Activated naive CD8-positive, alpha-beta T cell treated with anti-CD3 and anti-CD28 coated beads for 36 hours (primary cell): ENCODE results near the gene ALK. TPM values are rescaled to one million over a fixed set of nuclear protein-coding genes. Genes with fewer than 3 reads are reported as not detected.
A peak's percentile ranks its signal among the peaks of the same experiment; 100 is the strongest.

Experiments
- DNase-seq: peaks from one replicate; pipeline ENCODE4 v3.0.0; 2021
- H3K27ac Mint-ChIP-seq: one replicate; pipeline ENCODE4 v1.8.0; 2022; ENCODE audit warnings: mild to moderate bottlenecking, moderate library complexity, mixed read lengths
- H3K27me3 Mint-ChIP-seq: one replicate; pipeline ENCODE4 v1.8.0; 2022; ENCODE audit warnings: mild to moderate bottlenecking, mixed read lengths
- H3K36me3 Mint-ChIP-seq: one replicate; pipeline ENCODE4 v1.8.0; 2021; ENCODE audit warnings: mild to moderate bottlenecking, mixed read lengths
- H3K4me1 Mint-ChIP-seq: one replicate; pipeline ENCODE4 v1.8.0; 2021; ENCODE audit warnings: mixed read lengths
- H3K4me3 Mint-ChIP-seq: one replicate; pipeline ENCODE4 v1.8.0; 2022; ENCODE audit warnings: mild to moderate bottlenecking, moderate library complexity, mixed read lengths
- H3K9me3 Mint-ChIP-seq: one replicate; pipeline ENCODE4 v1.8.0; 2022; ENCODE audit warnings: mixed read lengths
- total RNA-seq, 2 experiments: library from RNA; stranded (reverse); gene quantifications; one replicate each; pipeline ENCODE4 v1.2.3, GENCODE V29; 2021

Gene ALK
- total RNA-seq, 2 experiments from 2014 or later, result not detected

GRCh38 chr2:29528371-29528770 lies 393.0 kb downstream of the ALK start:
- H3K27me3 Mint-ChIP-seq, result peaks cover 11% of the 10 kb centered on the region
- no peak overlapping the region for H3K4me3 Mint-ChIP-seq
- no peaks in the 10 kb centered on the region for H3K36me3 Mint-ChIP-seq
- H3K4me1 Mint-ChIP-seq, result peaks cover 5% of the 10 kb centered on the region
- H3K9me3 Mint-ChIP-seq, result no peaks in the 10 kb centered on the region
- no peak for DNase-seq
- H3K27ac Mint-ChIP-seq, result no peak overlapping the region

DNA sequence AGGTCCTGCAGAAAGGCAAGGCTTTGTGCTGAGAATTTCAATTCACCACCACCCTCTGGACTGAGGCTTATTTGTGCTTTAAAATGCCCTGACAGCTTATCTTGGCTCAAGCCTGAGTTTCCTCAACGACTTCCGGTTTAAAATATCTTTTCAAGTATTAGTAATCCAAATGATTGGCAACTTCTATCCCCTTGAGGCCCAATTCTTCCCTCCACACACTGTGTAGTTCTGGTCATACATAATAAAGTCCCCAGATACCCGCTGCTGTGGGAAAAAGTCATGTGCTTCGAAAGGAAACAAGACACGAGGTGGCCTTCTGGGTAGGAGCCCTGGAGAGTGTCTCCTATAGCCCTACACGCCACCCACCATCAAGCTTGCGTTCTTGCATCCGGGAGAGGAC lies 393.4 kb downstream of the ALK start:
- no peak overlapping the region for H3K27ac Mint-ChIP-seq
- peaks cover 11% of the 10 kb centered on the region for H3K27me3 Mint-ChIP-seq
- no peaks in the 10 kb centered on the region for H3K9me3 Mint-ChIP-seq
- no peaks in the 10 kb centered on the region for H3K36me3 Mint-ChIP-seq
- peaks cover 5% of the 10 kb centered on the region for H3K4me1 Mint-ChIP-seq
- no peak overlapping the region for H3K4me3 Mint-ChIP-seq
- no peak for DNase-seq

DNA sequence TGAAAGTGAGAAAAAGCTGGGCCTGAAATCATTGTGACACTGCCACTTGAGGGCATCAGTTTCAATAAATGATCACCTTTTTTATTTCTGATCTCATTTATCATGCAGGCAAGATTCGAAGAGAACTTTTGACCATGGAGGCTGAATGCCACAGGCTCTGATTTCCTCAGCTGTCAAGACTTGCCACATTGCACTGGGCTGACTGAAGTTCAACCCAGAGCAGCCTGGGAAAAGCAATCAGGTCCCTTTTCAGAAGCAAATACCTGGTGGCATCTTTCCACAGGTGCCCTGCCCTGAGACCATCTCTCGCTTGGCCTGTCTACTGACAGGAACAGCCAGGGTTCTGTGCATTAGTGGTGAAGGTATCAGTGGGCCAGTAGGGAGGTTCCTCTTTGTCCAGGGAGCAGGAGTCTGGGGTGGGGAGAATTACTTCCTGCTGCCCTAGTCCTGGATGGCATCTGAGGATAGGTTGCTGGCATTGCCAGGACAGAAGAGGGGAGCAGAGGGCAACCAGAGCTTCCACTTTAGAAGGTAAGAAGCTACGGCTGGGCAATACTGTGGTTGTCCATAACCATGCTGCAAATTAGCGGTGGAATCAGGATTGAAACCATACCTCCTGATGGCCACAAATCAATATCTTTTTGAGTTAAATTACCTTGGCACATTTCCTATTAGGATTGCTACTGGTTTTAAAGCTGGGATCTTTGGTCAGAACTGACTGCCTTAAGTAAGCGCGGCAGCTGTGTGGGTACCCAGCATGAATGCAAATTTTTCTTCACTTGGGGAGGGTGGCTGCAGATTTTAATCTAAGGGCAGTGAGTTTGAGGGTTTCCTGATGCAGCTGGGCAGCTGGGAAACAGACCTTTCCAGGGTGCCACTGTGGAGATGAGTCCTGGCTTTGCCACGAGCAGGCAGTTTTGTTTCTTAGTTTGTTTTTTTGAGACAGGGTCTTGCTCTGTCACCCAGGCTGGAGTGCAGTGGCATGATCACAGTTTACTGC lies 394.5 kb downstream of the ALK start:
- H3K36me3 Mint-ChIP-seq, result no peaks in the 10 kb centered on the region
- DNase-seq, result no peak
- no peaks in the 10 kb centered on the region for H3K9me3 Mint-ChIP-seq
- H3K4me1 Mint-ChIP-seq, result peaks cover 5% of the 10 kb centered on the region
- no peak overlapping the region for H3K4me3 Mint-ChIP-seq
- peaks cover 11% of the 10 kb centered on the region for H3K27me3 Mint-ChIP-seq
- H3K27ac Mint-ChIP-seq, result no peak overlapping the region

DNA sequence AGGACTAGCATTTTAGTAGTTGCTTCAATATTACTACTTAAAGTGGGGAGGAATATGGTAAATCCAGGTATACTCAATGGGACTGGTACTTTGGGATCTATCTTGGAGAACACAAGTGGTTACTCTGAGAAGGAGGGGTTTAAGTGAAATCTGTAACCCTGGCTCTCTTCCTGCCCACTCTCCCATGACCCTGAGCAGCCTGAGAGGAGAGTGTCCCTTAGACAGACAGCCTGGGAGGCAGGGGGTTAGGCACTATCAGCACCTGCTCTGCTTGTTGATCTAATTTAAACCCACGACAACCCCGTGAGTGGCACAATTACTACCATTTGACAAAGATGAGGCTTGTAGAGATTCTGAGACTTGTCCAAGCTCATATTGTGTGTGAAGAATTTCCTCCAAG lies 395.5 kb downstream of the ALK start:
- H3K9me3 Mint-ChIP-seq, result no peaks in the 10 kb centered on the region
- H3K4me3 Mint-ChIP-seq, result no peak overlapping the region
- H3K4me1 Mint-ChIP-seq, result peaks cover 5% of the 10 kb centered on the region
- no peaks in the 10 kb centered on the region for H3K36me3 Mint-ChIP-seq
- H3K27me3 Mint-ChIP-seq, result peaks cover 5% of the 10 kb centered on the region
- no peak overlapping the region for H3K27ac Mint-ChIP-seq
- no peak for DNase-seq

DNA sequence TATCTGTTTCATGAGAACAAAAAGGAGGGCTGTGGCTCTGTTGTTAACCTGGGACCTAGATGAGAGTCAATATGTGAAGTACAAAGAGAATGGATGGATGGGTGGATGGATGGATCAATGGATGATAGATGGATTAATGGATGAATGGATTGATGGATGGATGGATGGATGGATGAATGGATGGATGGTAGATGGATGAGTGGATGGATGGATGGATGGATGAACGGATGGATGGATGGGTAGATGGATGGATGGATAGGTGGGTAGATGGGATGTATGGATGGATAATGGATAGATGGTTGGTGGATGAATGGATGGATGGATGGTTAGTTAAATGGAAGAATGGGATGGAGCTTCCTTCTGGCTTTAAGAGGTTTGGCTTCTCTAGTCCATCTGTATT lies 396.7 kb downstream of the ALK start:
- Mint-ChIP-seq H3K27me3 (peaks cover 5% of the 10 kb centered on the region), H3K27ac (no peak overlapping the region), H3K4me1 (peaks cover 5% of the 10 kb centered on the region), H3K4me3 (no peak overlapping the region), H3K9me3 (no peaks in the 10 kb centered on the region), H3K36me3 (no peaks in the 10 kb centered on the region)
- no peak for DNase-seq

DNA sequence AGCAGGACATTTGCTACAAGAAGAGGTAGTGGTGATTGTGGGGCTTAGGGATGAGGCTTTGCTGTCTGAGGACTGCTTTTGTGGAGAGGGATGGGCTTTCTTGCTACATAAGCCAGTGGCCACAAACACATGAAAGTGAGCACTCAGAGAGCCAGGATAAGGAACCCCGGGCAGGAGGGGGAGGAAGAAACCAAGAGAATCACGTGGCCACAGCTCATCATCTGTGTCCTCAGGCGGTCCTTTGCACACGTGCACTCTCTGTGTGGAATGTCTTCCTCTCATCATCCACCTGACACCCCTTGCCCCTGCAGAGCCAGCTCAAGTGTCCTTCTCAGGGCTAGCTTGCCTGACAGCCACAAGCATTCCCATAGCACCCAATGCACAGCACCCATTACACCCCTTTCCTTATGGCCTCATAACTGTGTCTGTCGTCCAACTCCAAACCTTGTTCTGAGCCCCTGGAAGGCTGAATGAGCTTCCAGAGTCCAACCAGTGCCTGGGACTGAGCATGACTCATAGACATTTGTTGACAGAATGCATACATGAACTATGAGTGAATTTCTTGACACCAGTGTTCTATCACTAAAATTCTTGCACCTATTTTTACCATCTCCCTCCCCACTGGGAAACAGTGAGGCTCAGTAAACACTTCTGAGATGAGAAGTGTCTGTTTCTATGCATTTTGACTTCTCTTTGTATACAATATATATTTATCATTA lies 398.3 kb downstream of the ALK start:
- Mint-ChIP-seq H3K9me3 (no peaks in the 10 kb centered on the region), H3K27ac (no peak overlapping the region), H3K27me3 (no peaks in the 10 kb centered on the region), H3K4me3 (no peak overlapping the region), H3K4me1 (no peaks in the 10 kb centered on the region), H3K36me3 (no peaks in the 10 kb centered on the region)
- no peak for DNase-seq

GRCh38 chr2:29520001-29520400 lies 401.4 kb downstream of the ALK start:
- Mint-ChIP-seq H3K27me3 (peaks cover 4% of the 10 kb centered on the region), H3K9me3 (peaks cover under 1% of the 10 kb centered on the region), H3K4me3 (no peak overlapping the region), H3K27ac (no peak overlapping the region), H3K36me3 (no peaks in the 10 kb centered on the region), H3K4me1 (no peaks in the 10 kb centered on the region)
- no peak for DNase-seq

DNA sequence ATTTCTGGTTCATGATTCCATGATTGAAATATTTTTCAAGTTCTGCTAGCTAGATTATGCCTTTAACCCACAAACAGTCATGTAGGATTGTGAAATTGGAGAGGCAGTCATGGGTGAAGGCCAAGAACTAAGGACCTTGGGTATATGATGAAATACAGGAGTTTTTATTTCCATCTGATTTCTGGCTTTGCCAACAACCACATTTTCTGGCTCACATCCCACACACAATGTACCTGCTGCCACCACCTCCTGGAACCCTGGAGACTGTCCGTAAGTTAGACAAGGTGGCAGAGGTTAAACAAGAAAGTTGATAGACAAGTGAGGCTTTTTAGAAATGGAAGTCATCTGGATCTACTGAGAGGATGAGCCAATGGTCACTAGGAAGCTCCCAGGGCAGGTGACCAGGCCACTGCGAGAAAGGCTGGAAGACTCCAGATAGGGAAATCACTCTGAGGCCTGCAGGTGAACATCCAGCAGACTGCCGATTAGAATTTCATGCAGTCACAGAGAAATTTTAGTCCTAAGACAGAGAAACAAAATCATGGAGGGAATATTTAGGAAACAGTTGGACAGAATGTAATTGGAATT lies 402.0 kb downstream of the ALK start:
- H3K36me3 Mint-ChIP-seq, result peaks cover 2% of the 10 kb centered on the region
- H3K27ac Mint-ChIP-seq, result no peak overlapping the region
- H3K9me3 Mint-ChIP-seq, result peaks cover 3% of the 10 kb centered on the region
- peaks cover 10% of the 10 kb centered on the region for H3K27me3 Mint-ChIP-seq
- no peaks in the 10 kb centered on the region for H3K4me1 Mint-ChIP-seq
- no peak for DNase-seq
- no peak overlapping the region for H3K4me3 Mint-ChIP-seq

DNA sequence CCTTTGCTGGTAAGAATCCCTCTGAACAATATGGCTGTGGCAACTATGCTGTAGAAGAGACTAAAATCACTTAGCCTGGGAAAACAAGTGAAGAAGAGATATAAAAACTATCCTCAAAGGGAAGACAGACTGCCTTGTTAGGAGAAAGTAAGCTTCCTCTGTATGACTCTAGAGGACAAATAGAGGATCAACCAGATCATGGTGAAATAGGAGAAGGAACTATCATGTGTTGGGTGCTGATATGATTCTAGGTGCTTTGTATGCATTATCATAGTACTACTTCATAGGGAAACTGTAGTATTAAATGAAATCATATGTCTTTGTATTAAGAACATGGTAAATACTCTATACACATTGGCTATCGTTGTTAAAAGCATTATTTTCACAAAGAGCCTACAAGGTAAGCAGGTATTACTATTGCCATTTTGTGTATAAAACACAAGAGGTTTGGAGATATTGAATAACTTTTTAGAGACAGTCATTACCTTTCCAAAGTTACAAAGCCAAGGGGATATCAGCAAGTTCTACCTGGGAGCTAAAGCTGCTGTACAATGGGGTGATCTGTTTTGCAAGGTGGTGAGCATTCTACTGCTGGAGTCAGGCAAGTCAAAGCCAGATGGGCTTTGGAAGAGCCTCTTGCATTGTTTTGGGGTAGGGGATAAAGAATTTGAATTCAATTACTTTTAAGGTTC lies 402.6 kb downstream of the ALK start:
- H3K4me1 Mint-ChIP-seq, result no peaks in the 10 kb centered on the region
- DNase-seq, result no peak
- H3K9me3 Mint-ChIP-seq, result peaks cover 3% of the 10 kb centered on the region
- peaks cover 12% of the 10 kb centered on the region for H3K27me3 Mint-ChIP-seq
- peaks cover 2% of the 10 kb centered on the region for H3K36me3 Mint-ChIP-seq
- no peak overlapping the region for H3K4me3 Mint-ChIP-seq
- no peak overlapping the region for H3K27ac Mint-ChIP-seq

- no peak for DNase-seq
- peaks cover 3% of the 10 kb centered on the region for H3K9me3 Mint-ChIP-seq
- H3K4me1 Mint-ChIP-seq, result no peaks in the 10 kb centered on the region
- H3K27me3 Mint-ChIP-seq, result peaks cover 12% of the 10 kb centered on the region
- H3K27ac Mint-ChIP-seq, result no peak overlapping the region
- peaks cover 2% of the 10 kb centered on the region for H3K36me3 Mint-ChIP-seq
- H3K4me3 Mint-ChIP-seq, result no peak overlapping the region
Observed at GRCh38 chr2:29518010-29518409, 403.4 kb downstream of the ALK start.

DNA sequence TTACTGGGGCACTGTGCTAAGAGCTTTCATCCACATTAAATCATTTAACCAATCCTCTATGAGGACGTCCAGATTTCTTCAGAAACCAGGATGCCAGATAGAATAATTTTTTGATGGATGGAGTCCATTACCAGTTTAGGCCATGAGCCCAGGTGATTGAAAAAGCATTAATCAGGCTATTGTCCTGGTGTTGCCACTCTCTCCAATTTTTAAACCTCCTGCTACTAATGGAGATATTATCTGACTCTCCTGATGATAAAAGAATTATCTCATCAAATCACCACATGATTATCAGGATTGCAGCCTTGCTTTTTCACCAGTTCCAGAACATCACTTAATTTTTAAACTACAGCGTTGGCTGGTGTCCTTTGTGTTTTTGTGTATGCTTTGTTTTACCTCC lies 404.0 kb downstream of the ALK start:
- peaks cover 2% of the 10 kb centered on the region for H3K36me3 Mint-ChIP-seq

DNA sequence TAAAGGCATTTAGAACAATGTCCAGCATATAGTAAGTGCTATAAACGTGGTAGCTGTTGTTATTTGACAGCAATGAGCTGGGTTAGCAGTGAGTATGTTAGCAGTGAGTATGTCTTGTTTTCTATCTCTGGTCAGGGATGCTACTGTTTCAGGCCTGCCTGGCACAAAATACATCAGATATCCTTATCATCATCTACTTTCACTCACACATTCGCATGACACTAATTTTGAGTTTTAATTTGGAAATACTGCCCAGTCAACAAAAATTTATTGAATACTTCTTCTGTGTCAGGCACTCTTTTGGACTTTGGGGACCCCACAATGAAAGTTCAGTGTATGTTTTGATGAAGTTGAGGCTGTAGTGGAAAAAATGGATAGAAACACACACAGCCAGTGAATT lies 404.6 kb downstream of the ALK start:
- no peak for DNase-seq
- H3K27me3 Mint-ChIP-seq, result peaks cover 12% of the 10 kb centered on the region
- no peak overlapping the region for H3K27ac Mint-ChIP-seq
- H3K4me3 Mint-ChIP-seq, result no peak overlapping the region
- H3K9me3 Mint-ChIP-seq, result peaks cover 3% of the 10 kb centered on the region
- peaks cover 2% of the 10 kb centered on the region for H3K36me3 Mint-ChIP-seq
- H3K4me1 Mint-ChIP-seq, result no peaks in the 10 kb centered on the region

More for the DNA sequence above, 404.0 kb downstream of the ALK start:
- Mint-ChIP-seq H3K9me3 (peaks cover 3% of the 10 kb centered on the region), H3K27me3 (peaks cover 12% of the 10 kb centered on the region), H3K27ac (no peak overlapping the region), H3K4me3 (no peak overlapping the region), H3K4me1 (no peaks in the 10 kb centered on the region)
- DNase-seq, result no peak

DNA sequence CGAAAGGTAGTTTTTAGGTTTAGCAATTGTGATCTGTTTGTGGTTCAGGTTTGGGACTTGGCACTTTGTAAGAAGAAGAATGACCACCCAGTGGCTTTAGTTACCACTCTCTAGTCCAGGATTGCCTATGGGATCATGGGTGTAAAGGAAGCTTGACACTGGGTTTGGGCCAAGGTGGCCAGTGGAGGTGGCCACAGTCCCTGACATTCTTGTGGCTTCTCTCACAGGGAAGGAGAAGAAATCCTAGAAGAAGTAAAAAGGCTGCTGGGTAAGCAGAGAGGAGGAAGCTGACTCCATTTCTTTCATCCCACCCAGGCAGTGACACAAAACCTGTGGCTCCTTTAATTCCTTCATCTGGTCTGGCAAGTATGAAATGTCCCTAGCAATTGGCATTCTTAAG lies 411.5 kb downstream of the ALK start:
- Mint-ChIP-seq H3K36me3 (peaks cover 2% of the 10 kb centered on the region), H3K4me1 (no peaks in the 10 kb centered on the region), H3K27ac (no peak overlapping the region), H3K27me3 (peaks cover 13% of the 10 kb centered on the region), H3K9me3 (peaks cover 10% of the 10 kb centered on the region), H3K4me3 (no peak overlapping the region)
- no peak for DNase-seq

- H3K4me1 Mint-ChIP-seq, result no peaks in the 10 kb centered on the region
- no peak overlapping the region for H3K27ac Mint-ChIP-seq
- H3K27me3 Mint-ChIP-seq, result peaks cover 13% of the 10 kb centered on the region
- peaks cover 8% of the 10 kb centered on the region for H3K9me3 Mint-ChIP-seq
- DNase-seq, result no peak
- no peaks in the 10 kb centered on the region for H3K36me3 Mint-ChIP-seq
- no peak overlapping the region for H3K4me3 Mint-ChIP-seq
Observed at GRCh38 chr2:29509397-29509796, 412.0 kb downstream of the ALK start.

- peaks cover 26% of the 10 kb centered on the region for H3K27me3 Mint-ChIP-seq
- H3K4me1 Mint-ChIP-seq, result no peaks in the 10 kb centered on the region
- no peak overlapping the region for H3K4me3 Mint-ChIP-seq
- H3K9me3 Mint-ChIP-seq, result peaks cover 3% of the 10 kb centered on the region
- no peaks in the 10 kb centered on the region for H3K36me3 Mint-ChIP-seq
- peak overlapping the region; percentile 17 for H3K27ac Mint-ChIP-seq
- no peak for DNase-seq
Observed at GRCh38 chr2:29504746-29505145, 416.6 kb downstream of the ALK start.
